Keratinocyte (primary cell): Measurements from ENCODE around the gene RAPGEF1. TPM values are rescaled to one million over a fixed set of nuclear protein-coding genes. Genes with fewer than 3 reads are reported as not detected.

Experiments
- DNase-seq: peaks from one replicate; pipeline ENCODE4 v3.0.0-alpha.2; 2011; ENCODE audit warnings: low read depth, missing footprints, low spot score
- FAIRE-seq: peaks from 2 replicates; lab custom pipeline; 2011; peaks lifted over from hg19 to GRCh38; lab: Jason Lieb, UNC
- H2AFZ ChIP-seq: 2 replicates; pipeline ENCODE4 v1.6.0; 2012; ENCODE audit warnings: low read length, control low read depth, inconsistent platforms; ENCODE audit not compliant: control insufficient read depth
- H3K27ac ChIP-seq: 2 replicates; pipeline ENCODE4 v1.5.1; 2011; ENCODE audit warnings: low read length; ENCODE audit not compliant: control insufficient read depth, insufficient read depth
- H3K27me3 ChIP-seq: 3 replicates; pipeline ENCODE4 v1.6.0; 2011; ENCODE audit warnings: low read length; ENCODE audit not compliant: control insufficient read depth, insufficient read depth; ENCODE audit errors: extremely low read depth
- H3K36me3 ChIP-seq, 2 experiments: 2 replicates in 1 of 2; 3 replicates in 1 of 2; pipeline ENCODE4 v1.5.1; 2011; ENCODE audit warnings: low read length in 2 of 2, mild to moderate bottlenecking in 1 of 2; ENCODE audit not compliant: control insufficient read depth in 2 of 2, insufficient read depth in 2 of 2; ENCODE audit errors: extremely low read depth in 1 of 2
- H3K4me1 ChIP-seq: 3 replicates; pipeline ENCODE4 v1.5.1; 2011; ENCODE audit warnings: low read length; ENCODE audit not compliant: control insufficient read depth, insufficient read depth; ENCODE audit errors: extremely low read depth
- H3K4me2 ChIP-seq: 3 replicates; pipeline ENCODE4 v1.6.0; 2011; ENCODE audit warnings: low read depth, low read length; ENCODE audit not compliant: control insufficient read depth, insufficient read depth; ENCODE audit errors: extremely low read depth
- H3K4me3 ChIP-seq, 3 experiments: fragments of 200-600 bp in 1 of 3; sonication (generic) in 1 of 3; 2 replicates in 2 of 3; 3 replicates in 1 of 3; pipeline ENCODE4 v1.5.1; 2011 to 2016; ENCODE audit warnings: low read length in 3 of 3, mild to moderate bottlenecking in 3 of 3, control low read depth in 2 of 3, inconsistent platforms in 1 of 3, low read depth in 1 of 3, mixed read lengths in 1 of 3, mixed run types in 1 of 3, moderate library complexity in 1 of 3; ENCODE audit not compliant: control insufficient read depth in 2 of 3, insufficient read depth in 2 of 3; ENCODE audit errors: extremely low read depth in 1 of 3
- H3K79me2 ChIP-seq: 2 replicates; pipeline ENCODE4 v1.6.0; 2012; ENCODE audit warnings: low read length; ENCODE audit not compliant: control insufficient read depth, insufficient read depth
- H3K9ac ChIP-seq: 3 replicates; pipeline ENCODE4 v1.6.0; 2011; ENCODE audit warnings: low read length; ENCODE audit not compliant: control insufficient read depth, insufficient read depth; ENCODE audit errors: extremely low read depth
- H3K9me1 ChIP-seq: 3 replicates; pipeline ENCODE4 v1.6.0; 2011; ENCODE audit warnings: low read length; ENCODE audit not compliant: control insufficient read depth, insufficient read depth; ENCODE audit errors: extremely low read depth
- H3K9me3 ChIP-seq: 2 replicates; pipeline ENCODE4 v1.5.1; 2012; ENCODE audit warnings: low read depth, low read length; ENCODE audit not compliant: control insufficient read depth
- H4K20me1 ChIP-seq: 3 replicates; pipeline ENCODE4 v1.6.0; 2011; ENCODE audit warnings: low read length; ENCODE audit not compliant: control insufficient read depth, insufficient read depth; ENCODE audit errors: extremely low read depth
- CTCF ChIP-seq, 3 experiments: IDR thresholded peaks in 1 of 3; conservative IDR thresholded peaks in 1 of 3; optimal IDR thresholded peaks in 1 of 3; 2 replicates in 2 of 3; 3 replicates in 1 of 3; pipeline versions ENCODE3 to v1.5.1; 2011; ENCODE audit warnings: low read length in 3 of 3, mild to moderate bottlenecking in 3 of 3, moderate library complexity in 2 of 3, control low read depth in 1 of 3, inconsistent platforms in 1 of 3; ENCODE audit not compliant: insufficient read depth in 2 of 3; ENCODE audit errors: extremely low read depth in 1 of 3
- EZH2 ChIP-seq: IDR thresholded peaks from one replicate; pipeline ENCODE4 v1.6.1; 2012; ENCODE audit warnings: inconsistent platforms, mild to moderate bottlenecking, low read length, moderate library complexity
- dilution Hi-C: fragments of 300-500 bp; cut with MboI; formaldehyde crosslinking; loops from one replicate; pipeline ENCODE4 v1.7.0; 2020; ENCODE audit warnings: low sequenced_read_pairs; ENCODE audit not compliant: extremely low pct_ligation_motif_present
- polyA plus RNA-seq, 5 experiments: library from polyadenylated mRNA; depleted of rRNA in 3 of 5; stranded (reverse) in 3 of 5; stranded (forward) in 1 of 5; unstranded in 1 of 5; fragments of >200 nt; gene quantifications; 1 replicate in 1 of 5; 2 replicates in 3 of 5; 3 replicates in 1 of 5; pipeline versions ENCODE4 v1.2.1 to v1.2.3, GENCODE V29; 2011 to 2012; ENCODE audit warnings: missing spikeins in 2 of 5, low read depth in 1 of 5, low replicate concordance in 1 of 5

Gene RAPGEF1
- polyA plus RNA-seq, 1 donor (not counting 4 experiments of a cell fraction or from before 2014, with no cell fraction given) = 18.5 TPM

GRCh38 chr9:131629226-131629500, 110.7 kb downstream of the RAPGEF1 start:
- no peak for FAIRE-seq

GRCh38 chr9:131628459-131629225, 111.2 kb downstream of the RAPGEF1 start:
- Histone ChIP-seq H3K9me1 (no peaks in the 10 kb centered on the region), H3K27me3 (no peaks in the 10 kb centered on the region), H3K4me2 (no peak overlapping the region), H3K4me3 (no peak overlapping the region), H2AFZ (no peak overlapping the region), H3K9me3 (no peaks in the 10 kb centered on the region), H3K27ac (no peak overlapping the region), H3K9ac (no peak overlapping the region), H4K20me1 (no peaks in the 10 kb centered on the region), H3K79me2 (peaks cover 2% of the 10 kb centered on the region), H3K36me3 (peaks cover 8 to 14% of the 10 kb centered on the region in 2 experiments), H3K4me1 (peaks cover 8% of the 10 kb centered on the region)
- TF ChIP-seq EZH2 (no peak), CTCF (optimal IDR thresholded peaks at IDR 0.05 in 1 of 3, IDR thresholded peaks at IDR 0.05 in 1 of 3, conservative IDR thresholded peaks at IDR 0.05 in 1 of 3; ENCODE audit: extremely low read depth in 1 of 3, insufficient read depth in 2 of 3, low read length in 3 of 3) (no peak)
- dilution Hi-C loops = no loop called here
- DNase-seq (no peak), FAIRE-seq (no peak)

More at GRCh38 chr9:131629226-131629500, 110.7 kb downstream of the RAPGEF1 start:
- dilution Hi-C loops = no loop called here
- no peak overlapping the region for H2AFZ ChIP-seq
- DNase-seq = no peak
- no peaks in the 10 kb centered on the region for H3K27me3 ChIP-seq
- H3K36me3 ChIP-seq = peaks cover 8 to 14% of the 10 kb centered on the region in 2 experiments
- no peak overlapping the region for H3K4me2 ChIP-seq
- no peak overlapping the region for H3K27ac ChIP-seq
- H3K9me1 ChIP-seq = no peaks in the 10 kb centered on the region
- peaks cover 2% of the 10 kb centered on the region for H3K79me2 ChIP-seq
- no peaks in the 10 kb centered on the region for H3K9me3 ChIP-seq
- no peaks in the 10 kb centered on the region for H4K20me1 ChIP-seq
- TF ChIP-seq EZH2 (no peak), CTCF (optimal IDR thresholded peaks at IDR 0.05 in 1 of 3, IDR thresholded peaks at IDR 0.05 in 1 of 3, conservative IDR thresholded peaks at IDR 0.05 in 1 of 3; ENCODE audit: extremely low read depth in 1 of 3, insufficient read depth in 2 of 3, low read length in 3 of 3) (no peak)
- no peak overlapping the region for H3K9ac ChIP-seq
- H3K4me3 ChIP-seq = no peak overlapping the region
- peaks cover 14% of the 10 kb centered on the region for H3K4me1 ChIP-seq
